Activated T-helper 1 cell treated with anti-CD3 and anti-CD28 coated beads, Interleukin-12 subunit alpha, Interleukin-12 subunit beta, Interleukin-2, Interleukin-4 antibody, amounts not matched to agents 30 ng/mL and 10 ng/mL and 1 ng/mL, durations not matched to agents 14 hours and 24 hours and 36 hours (primary cell): Measurements from ENCODE around the gene NDUFAF4. TPM values are rescaled to one million over a fixed set of nuclear protein-coding genes. Genes with fewer than 3 reads are reported as not detected.
"Not testable (repeated sequence)": the region's sequence is repeated elsewhere in the genome, so short reads cannot be mapped to it uniquely, and the experiment has no call there.

Experiments used
- DNase-seq: peaks from one replicate; pipeline ENCODE4 v3.0.0; 2021; ENCODE audit warnings: low spot score
- H3K27ac Mint-ChIP-seq: one replicate; pipeline ENCODE4 v1.8.0; 2021; ENCODE audit warnings: mild to moderate bottlenecking, mixed read lengths
- H3K27me3 Mint-ChIP-seq: one replicate; pipeline ENCODE4 v1.8.0; 2022; ENCODE audit warnings: mild to moderate bottlenecking, moderate library complexity, mixed read lengths; ENCODE audit not compliant: insufficient read depth
- H3K36me3 Mint-ChIP-seq: one replicate; pipeline ENCODE4 v1.8.0; 2021; ENCODE audit warnings: low read depth, mixed read lengths
- H3K4me1 Mint-ChIP-seq: one replicate; pipeline ENCODE4 v1.8.0; 2021; ENCODE audit warnings: low read depth, mixed read lengths
- H3K4me3 Mint-ChIP-seq: one replicate; pipeline ENCODE4 v1.8.0; 2021; ENCODE audit warnings: mild to moderate bottlenecking, moderate library complexity, mixed read lengths
- H3K9me3 Mint-ChIP-seq: one replicate; pipeline ENCODE4 v1.8.0; 2021; ENCODE audit warnings: mixed read lengths
- intact Hi-C: fragments of 100-400 bp; cut with micrococcal nuclease; formaldehyde crosslinking; loops from one replicate; pipeline ENCODE4 v1.15.1; 2024
- total RNA-seq: library from RNA; stranded (reverse); gene quantifications from 2 replicates; pipeline ENCODE4 v1.2.3, GENCODE V29; 2022

Gene NDUFAF4
- total RNA-seq, 1 donor from 2014 or later, result 74.1 TPM

DNA sequence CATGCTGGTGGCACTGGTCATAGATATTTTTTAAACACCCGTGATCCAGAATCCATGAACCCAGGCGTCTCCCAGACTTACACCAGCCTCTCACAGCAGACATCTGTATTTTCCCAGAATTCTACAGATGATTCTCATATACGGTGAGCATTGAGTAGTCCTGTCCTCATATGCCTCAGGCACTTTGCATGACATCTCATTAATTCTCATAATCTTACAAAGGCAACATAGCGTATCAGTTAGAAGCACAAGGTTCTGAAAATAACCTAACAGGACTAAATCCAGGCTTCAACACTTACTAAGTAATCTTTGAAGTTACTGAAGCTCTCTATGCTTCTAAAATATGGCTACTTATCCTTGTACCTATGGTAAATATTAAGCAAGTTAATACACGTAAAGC is 8.9 kb downstream of the NDUFAF4 start:
- intact Hi-C loops, result no loop called here
- H3K27ac Mint-ChIP-seq, result no peak overlapping the region

DNA sequence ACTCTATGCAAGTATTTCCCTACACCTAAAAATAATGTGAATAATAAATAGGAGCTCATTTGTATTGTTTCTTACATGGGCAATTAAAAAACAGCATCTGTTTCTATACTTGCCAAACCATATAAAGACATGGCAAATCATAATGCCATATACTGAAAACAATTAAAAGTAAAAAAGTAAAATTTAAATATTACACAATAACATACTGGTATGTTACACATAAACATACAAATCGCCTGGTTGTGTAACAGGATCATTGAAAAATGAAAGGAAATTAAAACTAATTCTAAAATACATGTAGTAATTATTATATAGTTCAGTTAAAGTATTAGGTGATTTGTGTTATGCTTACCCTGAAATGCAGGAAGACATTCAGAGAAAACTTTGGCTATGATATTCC is 11.2 kb downstream of the NDUFAF4 start:
- Mint-ChIP-seq H3K4me1 (peaks cover 6% of the 10 kb centered on the region), H3K36me3 (peaks cover 17% of the 10 kb centered on the region), H3K27ac (no peak overlapping the region), H3K9me3 (no peaks in the 10 kb centered on the region), H3K27me3 (peaks cover 5% of the 10 kb centered on the region), H3K4me3 (no peak overlapping the region)
- no peak for DNase-seq
- intact Hi-C loops, result no loop called here

More for the DNA sequence above, 8.9 kb downstream of the NDUFAF4 start:
- no peak for DNase-seq
- Mint-ChIP-seq H3K9me3 (no peaks in the 10 kb centered on the region), H3K4me3 (no peak overlapping the region), H3K27me3 (no peaks in the 10 kb centered on the region), H3K4me1 (peaks cover 6% of the 10 kb centered on the region), H3K36me3 (peaks cover 20% of the 10 kb centered on the region)

DNA sequence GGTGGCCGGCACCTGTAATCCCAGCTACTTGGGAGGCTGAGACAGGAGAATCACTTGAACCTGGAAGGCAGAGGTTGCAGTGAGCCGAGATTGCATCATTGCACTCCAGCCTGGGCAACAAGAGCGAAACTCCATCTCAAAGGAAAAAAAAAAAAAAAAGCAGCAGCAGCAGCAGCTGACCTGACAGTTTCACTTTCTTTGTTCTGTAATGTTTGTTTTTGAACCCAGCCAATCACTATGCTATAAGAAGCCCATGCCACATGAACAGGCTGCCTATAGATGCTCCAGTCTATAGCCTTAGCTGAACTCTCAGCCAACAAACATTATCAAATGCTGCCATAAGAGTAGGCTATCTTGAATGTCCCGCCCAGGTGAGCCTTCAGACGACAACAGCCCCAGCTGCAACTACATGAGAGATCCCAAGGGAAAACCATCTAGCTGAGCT is 12.5 kb downstream of the NDUFAF4 start:
- peak; percentile 24 for DNase-seq
- H3K27ac Mint-ChIP-seq, H3K4me3 Mint-ChIP-seq, H3K36me3 Mint-ChIP-seq, H3K27me3 Mint-ChIP-seq, H3K9me3 Mint-ChIP-seq, H3K4me1 Mint-ChIP-seq: not testable (repeated sequence)
- intact Hi-C loops, result loop anchor here (1.0 to 2.0 kb wide), 2 partner anchors 12 to 48 kb away; partner anchors contain the start of genes GPR63 and NDUFAF4

DNA sequence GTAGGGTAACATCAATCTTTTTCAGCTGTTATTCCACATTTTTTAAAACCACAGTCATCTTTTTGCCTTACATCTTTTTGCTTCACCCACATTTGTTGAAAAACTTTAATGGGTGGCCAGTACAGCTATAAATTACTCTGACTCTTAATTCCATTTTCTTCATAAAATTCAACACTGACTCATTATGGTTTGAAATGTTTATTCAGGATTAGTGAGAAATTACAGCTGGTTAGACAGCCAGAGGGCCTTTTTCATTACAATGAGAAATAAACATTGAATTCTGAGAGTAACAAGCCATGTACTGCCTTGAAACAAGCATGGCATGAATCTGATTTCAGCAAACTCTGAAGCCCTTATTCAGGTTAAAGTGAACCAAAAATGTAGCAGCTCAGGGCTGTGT is 19.5 kb downstream of the NDUFAF4 start:
- H3K27ac Mint-ChIP-seq, result no peak overlapping the region
- DNase-seq, result no peak
- no peaks in the 10 kb centered on the region for H3K4me1 Mint-ChIP-seq
- intact Hi-C loops, result no loop called here
- peaks cover 5% of the 10 kb centered on the region for H3K27me3 Mint-ChIP-seq
- H3K4me3 Mint-ChIP-seq, result no peak overlapping the region
- no peaks in the 10 kb centered on the region for H3K9me3 Mint-ChIP-seq
- H3K36me3 Mint-ChIP-seq, result no peaks in the 10 kb centered on the region

DNA sequence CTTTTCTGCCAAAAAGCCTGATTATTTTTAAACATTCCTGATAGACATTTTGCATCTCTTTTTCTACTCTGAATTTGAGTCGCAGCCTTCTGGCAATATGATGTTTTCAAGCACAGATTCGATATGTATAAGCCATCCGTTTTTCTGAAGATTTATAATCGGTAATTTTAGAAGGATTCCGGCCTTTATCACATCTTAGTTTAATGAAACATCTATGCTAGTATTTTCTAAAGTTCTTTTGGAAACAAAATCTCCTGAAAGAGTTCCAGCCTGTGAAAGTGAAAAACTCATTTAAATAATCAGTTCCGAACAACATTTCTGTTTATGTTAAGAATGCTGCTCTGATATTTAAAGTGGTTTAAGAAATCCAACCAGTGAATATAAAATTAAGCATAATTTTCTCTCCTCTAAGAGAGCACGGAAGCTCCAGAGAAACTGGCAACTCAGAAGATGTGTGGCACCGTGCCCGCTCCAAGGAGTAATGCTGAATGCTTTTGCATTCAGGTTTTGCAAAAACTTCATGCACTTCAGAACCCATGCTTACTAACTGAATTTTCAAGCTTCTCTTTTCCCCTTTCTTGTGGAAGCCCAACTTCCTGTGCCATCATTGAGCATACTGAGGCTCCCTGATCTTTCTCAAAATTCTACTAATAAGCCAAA is 20.7 kb downstream of the NDUFAF4 start:
- H3K4me3 Mint-ChIP-seq, result no peak overlapping the region
- H3K9me3 Mint-ChIP-seq, result no peaks in the 10 kb centered on the region
- no peak for DNase-seq
- H3K4me1 Mint-ChIP-seq, result no peaks in the 10 kb centered on the region
- intact Hi-C loops, result no loop called here
- peaks cover 2% of the 10 kb centered on the region for H3K27me3 Mint-ChIP-seq
- H3K27ac Mint-ChIP-seq, result no peak overlapping the region
- no peaks in the 10 kb centered on the region for H3K36me3 Mint-ChIP-seq

DNA sequence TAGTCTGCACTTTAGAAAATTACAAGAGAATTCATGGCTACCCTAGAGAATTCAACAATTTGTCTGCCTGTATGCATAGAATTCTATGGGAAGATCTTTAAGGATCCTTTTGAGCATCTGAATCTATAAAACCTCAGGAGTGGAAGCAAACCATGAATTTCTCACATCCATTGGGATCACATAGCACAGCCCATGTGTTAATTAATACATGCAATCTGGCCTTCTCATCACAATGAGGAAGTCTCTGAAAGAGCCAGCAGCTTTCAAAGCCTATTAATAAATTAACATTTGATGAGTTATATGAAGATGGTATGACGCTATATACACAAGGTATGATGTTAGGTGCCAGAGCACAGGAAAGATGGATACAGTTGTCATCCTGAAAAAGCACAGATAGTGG is 24.7 kb downstream of the NDUFAF4 start:
- Mint-ChIP-seq H3K4me1 (no peaks in the 10 kb centered on the region), H3K9me3 (no peaks in the 10 kb centered on the region), H3K27ac (no peak overlapping the region), H3K4me3 (no peak overlapping the region), H3K36me3 (no peaks in the 10 kb centered on the region), H3K27me3 (peaks cover 7% of the 10 kb centered on the region)
- no peak for DNase-seq
- intact Hi-C loops, result no loop called here

DNA sequence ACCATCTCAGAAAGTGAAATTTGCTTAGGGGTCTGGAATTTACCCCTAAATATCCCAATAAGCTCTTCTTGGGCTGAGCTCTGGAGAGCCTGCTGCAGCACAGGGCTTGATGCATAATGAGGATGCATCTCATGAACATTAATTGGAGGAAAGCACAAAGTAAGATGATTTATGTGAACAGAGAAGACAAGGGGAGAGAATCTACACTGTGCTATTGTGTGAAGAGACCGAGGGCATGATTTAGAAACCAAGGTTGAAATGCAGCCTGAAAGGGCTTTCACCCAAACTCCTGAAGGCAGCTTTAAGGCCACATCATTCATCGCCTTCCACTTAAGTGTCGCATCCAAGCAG is 32.7 kb downstream of the NDUFAF4 start:
- Mint-ChIP-seq H3K4me1 (no peaks in the 10 kb centered on the region), H3K27me3 (peaks cover 27% of the 10 kb centered on the region), H3K4me3 (no peak overlapping the region), H3K9me3 (no peaks in the 10 kb centered on the region), H3K36me3 (no peaks in the 10 kb centered on the region), H3K27ac (no peak overlapping the region)
- intact Hi-C loops, result no loop called here
- DNase-seq, result no peak

DNA sequence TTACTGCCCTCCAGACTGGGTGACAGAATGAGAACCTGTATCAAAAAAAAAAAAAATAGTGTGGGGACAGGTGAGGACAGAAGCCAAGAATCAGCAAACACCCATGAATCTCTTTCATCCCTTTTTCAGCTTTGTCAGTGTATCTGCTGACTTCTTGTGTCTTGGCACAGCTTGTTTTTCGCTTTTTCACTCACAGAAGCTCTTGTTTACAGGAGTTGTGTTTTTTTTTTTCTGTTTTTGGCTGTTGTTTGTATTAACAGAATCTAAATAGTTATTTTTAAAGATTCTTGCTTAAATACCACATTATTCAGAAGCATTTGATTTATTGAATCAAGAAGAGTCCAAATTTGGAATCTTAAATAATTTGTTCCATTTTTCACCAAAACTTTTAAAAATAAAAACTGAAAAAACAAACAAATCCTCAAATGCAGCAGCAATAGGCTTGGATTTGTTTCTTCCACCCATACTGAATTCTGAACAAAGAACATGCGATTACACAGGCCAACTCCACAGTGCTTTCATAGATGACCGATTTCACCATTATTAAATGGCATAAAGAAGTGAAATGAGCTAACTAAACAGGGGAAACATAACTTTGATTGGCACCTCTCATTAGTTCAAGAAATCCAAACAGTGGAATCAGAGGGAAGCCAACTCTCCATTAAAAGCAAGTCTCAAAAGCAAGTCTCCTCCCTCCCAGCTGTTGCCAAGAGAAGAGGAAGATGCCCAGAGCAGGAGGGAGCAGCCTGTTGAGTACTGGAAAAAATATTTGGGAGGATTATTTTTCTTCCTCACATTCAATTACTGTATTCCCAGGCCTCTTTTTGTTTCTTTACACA is 33.3 kb downstream of the NDUFAF4 start:
- Mint-ChIP-seq H3K4me1 (no peaks in the 10 kb centered on the region), H3K4me3 (no peak overlapping the region), H3K27ac (no peak overlapping the region), H3K36me3 (no peaks in the 10 kb centered on the region), H3K9me3 (no peaks in the 10 kb centered on the region), H3K27me3 (peaks cover 27% of the 10 kb centered on the region)
- DNase-seq, result no peak
- intact Hi-C loops, result no loop called here

DNA sequence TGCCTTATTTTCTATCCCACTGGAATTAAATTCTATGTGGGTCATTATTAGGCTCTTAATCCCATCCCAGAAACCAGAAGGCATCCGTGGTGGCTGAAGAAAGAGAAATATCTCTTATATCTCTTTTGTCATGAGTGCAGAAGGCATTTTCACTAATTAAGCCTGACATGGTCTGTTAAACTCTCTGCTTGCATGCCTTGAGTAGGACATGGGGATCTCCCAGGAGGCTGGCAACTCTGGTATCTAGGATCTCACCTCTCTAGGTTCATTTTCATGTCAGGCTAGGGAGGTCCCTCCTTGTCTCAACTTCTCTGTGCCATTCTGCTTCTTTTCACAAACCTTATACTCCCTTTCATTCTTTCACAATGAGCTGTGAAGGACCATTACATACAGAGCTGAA is 35.1 kb downstream of the NDUFAF4 start:
- no peaks in the 10 kb centered on the region for H3K9me3 Mint-ChIP-seq
- no peak overlapping the region for H3K27ac Mint-ChIP-seq
- intact Hi-C loops, result no loop called here
- no peaks in the 10 kb centered on the region for H3K4me1 Mint-ChIP-seq
- DNase-seq, result no peak
- H3K27me3 Mint-ChIP-seq, result peaks cover 22% of the 10 kb centered on the region
- no peak overlapping the region for H3K4me3 Mint-ChIP-seq
- H3K36me3 Mint-ChIP-seq, result no peaks in the 10 kb centered on the region

DNA sequence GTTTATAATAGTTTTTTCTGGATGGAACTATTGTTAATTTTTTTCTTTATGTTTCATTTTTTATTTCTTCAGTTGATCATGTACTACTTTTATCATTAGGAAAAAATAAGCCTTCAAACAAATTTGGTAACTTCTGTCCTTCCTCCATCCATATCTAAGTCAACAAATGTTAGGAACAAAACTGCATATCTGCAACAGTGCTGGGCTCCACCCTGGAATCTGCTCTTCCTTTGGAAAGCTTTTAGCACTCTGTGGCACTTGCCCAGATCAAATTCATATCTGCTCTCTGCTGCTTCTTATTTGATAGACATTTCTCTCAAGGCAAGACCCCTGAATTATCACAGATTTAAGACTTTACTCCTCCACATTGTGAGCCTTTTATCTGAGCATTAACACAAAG is 36.1 kb downstream of the NDUFAF4 start:
- Mint-ChIP-seq H3K9me3 (no peaks in the 10 kb centered on the region), H3K27me3 (peaks cover 25% of the 10 kb centered on the region)
- intact Hi-C loops, result no loop called here

DNA sequence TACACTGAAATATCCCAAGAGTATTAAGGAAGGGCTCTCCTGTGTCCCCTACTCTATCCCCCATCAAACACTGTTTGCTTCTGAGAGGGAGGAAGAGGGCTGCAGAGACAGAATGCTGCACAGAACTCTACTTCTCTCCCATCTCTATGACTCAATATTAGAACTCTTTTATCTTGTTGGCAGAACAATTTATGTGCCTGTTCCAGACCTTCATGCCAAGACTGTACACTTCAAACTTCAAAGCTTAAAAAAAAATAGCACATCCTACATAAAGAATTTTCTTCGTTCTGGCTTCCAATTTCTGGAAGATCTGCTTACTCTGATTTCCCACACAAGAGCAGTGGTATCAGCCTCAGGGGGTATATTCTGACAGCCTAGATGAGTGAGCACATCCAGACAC is 40.8 kb downstream of the NDUFAF4 start:
- no peak overlapping the region for H3K4me3 Mint-ChIP-seq
- no peak overlapping the region for H3K27ac Mint-ChIP-seq
- intact Hi-C loops, result no loop called here
- no peaks in the 10 kb centered on the region for H3K9me3 Mint-ChIP-seq
- no peaks in the 10 kb centered on the region for H3K4me1 Mint-ChIP-seq
- DNase-seq, result no peak
- peaks cover 6% of the 10 kb centered on the region for H3K27me3 Mint-ChIP-seq
- H3K36me3 Mint-ChIP-seq, result no peaks in the 10 kb centered on the region

More for the DNA sequence above, 36.1 kb downstream of the NDUFAF4 start:
- Mint-ChIP-seq H3K36me3 (no peaks in the 10 kb centered on the region), H3K4me1 (no peaks in the 10 kb centered on the region), H3K27ac (no peak overlapping the region), H3K4me3 (no peak overlapping the region)
- no peak for DNase-seq

DNA sequence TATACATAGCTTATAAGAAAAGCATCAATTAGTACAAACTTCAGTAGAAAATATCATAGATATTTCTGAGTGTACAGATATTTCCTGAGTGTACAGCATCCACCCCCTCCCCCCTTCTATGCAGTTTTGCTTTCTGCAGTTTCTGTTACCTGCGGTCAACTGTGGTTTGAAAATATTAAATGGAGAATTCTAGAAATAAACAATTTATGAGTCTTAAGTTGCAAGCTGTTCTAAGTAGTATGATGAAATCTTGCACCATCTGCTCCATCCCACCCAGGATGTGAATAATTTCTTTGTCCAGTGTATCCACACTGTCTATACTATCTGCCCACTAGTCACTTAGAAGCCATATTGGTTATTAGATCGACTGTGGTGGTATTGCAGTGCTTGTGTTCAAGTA is 44.6 kb downstream of the NDUFAF4 start:
- Mint-ChIP-seq H3K36me3 (no peaks in the 10 kb centered on the region), H3K4me1 (no peaks in the 10 kb centered on the region), H3K27me3 (peaks cover 9% of the 10 kb centered on the region), H3K9me3 (no peaks in the 10 kb centered on the region), H3K4me3 (no peak overlapping the region), H3K27ac (no peak overlapping the region)
- intact Hi-C loops, result no loop called here
- no peak for DNase-seq

DNA sequence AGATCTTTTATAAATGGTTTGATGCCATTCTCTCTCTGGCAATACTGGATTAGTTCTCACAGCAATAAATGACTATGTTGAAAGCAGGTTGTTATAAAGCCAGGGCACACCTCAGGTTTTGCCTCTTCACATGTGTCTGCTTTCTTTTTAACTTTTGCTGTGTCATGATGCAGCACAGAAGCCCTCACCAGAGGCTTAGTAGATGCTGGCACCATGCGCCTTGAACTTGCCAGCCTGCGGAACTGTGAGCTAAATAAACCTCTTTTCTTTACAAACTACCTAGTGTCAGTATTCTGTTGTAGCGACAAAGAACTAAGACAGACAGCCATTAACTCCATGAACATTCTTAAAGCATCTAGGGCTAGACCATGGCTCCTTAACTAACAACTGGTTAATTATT is 45.1 kb downstream of the NDUFAF4 start:
- no peaks in the 10 kb centered on the region for H3K36me3 Mint-ChIP-seq
- no peak for DNase-seq
- H3K27me3 Mint-ChIP-seq, result peaks cover 10% of the 10 kb centered on the region
- no peaks in the 10 kb centered on the region for H3K9me3 Mint-ChIP-seq
- no peak overlapping the region for H3K4me3 Mint-ChIP-seq
- intact Hi-C loops, result no loop called here
- H3K27ac Mint-ChIP-seq, result no peak overlapping the region
- no peaks in the 10 kb centered on the region for H3K4me1 Mint-ChIP-seq
